Heart right ventricle (tissue), 16 donors: ENCODE results near the gene TBC1D2. TPM values are rescaled to one million over a fixed set of nuclear protein-coding genes. Genes with fewer than 3 reads are reported as not detected.

ENCODE experiments used
- ATAC-seq, 8 donors: fragments of 200-7000 bp; cut with Tn5 transposase; one replicate each; pipeline ENCODE4 v1.9.1; 2020; ENCODE audit warnings: mild to moderate bottlenecking in 8 of 8, moderate library complexity in 8 of 8, moderate number of reproducible peaks in 1 of 8
- DNase-seq, 2 donors: peaks; one replicate each; pipeline ENCODE4 v3.0.0-alpha.2; 2020
- H3K27ac ChIP-seq, 10 donors: fragments of 200-600 bp; sonication (generic) in 2 of 10; one replicate each; pipeline versions ENCODE4 v1.5.0 to v1.8.0; 2020 to 2022; ENCODE audit warnings: mild to moderate bottlenecking in 3 of 10
- H3K27me3 ChIP-seq, 7 donors: fragments of 200-600 bp; one replicate each; pipeline ENCODE4 v1.8.0; 2021 to 2022; ENCODE audit warnings: mild to moderate bottlenecking in 2 of 7
- H3K36me3 ChIP-seq, 9 donors: fragments of 200-600 bp; sonication (generic) in 1 of 9; one replicate each; pipeline versions ENCODE4 v1.5.0 to v1.8.0; 2020 to 2022; ENCODE audit warnings: mild to moderate bottlenecking in 2 of 9
- H3K4me1 ChIP-seq, 9 donors: fragments of 200-600 bp; sonication (generic) in 1 of 9; one replicate each; pipeline versions ENCODE4 v1.5.0 to v1.8.0; 2020 to 2022; ENCODE audit warnings: mild to moderate bottlenecking in 4 of 9
- H3K4me3 ChIP-seq, 10 donors: fragments of 200-600 bp; sonication (generic) in 2 of 10; one replicate each; pipeline versions ENCODE4 v1.5.0 to v1.8.0; 2020 to 2022; ENCODE audit warnings: mild to moderate bottlenecking in 7 of 10, moderate library complexity in 2 of 10
- H3K9me3 ChIP-seq, 11 donors: fragments of 200-600 bp in 10 of 11; sonication (generic) in 2 of 11; one replicate each; pipeline versions ENCODE4 v1.5.0 to v1.8.0; 2013 to 2022; ENCODE audit warnings: mild to moderate bottlenecking in 2 of 11, control low read depth in 1 of 11, moderate library complexity in 1 of 11
- WGBS, 2 donors: extraction: QIAGEN DNeasy Blood & Tissue Kit; methylation state at CpG; one replicate each; pipeline ENCODE4 v1.1.7; 2013; ENCODE audit warnings: inconsistent platforms in 1 of 2; 5-methylcytosine and 5-hydroxymethylcytosine counted together
- intact Hi-C, 10 donors: fragments of 100-400 bp; cut with DNase I; formaldehyde crosslinking; loops; one replicate each; pipeline versions ENCODE4 v1.11.1 to v1.14.2; 2022
- polyA plus RNA-seq, 2 donors: library from polyadenylated mRNA; stranded (reverse); fragments of 200-250 nt; gene quantifications; one replicate each; pipeline ENCODE4 v1.2.3, GENCODE V29; 2013
- total RNA-seq, 10 donors: library from RNA; stranded (reverse); fragmentation: NEBNext Ultra II Directional in 3 of 10; extraction: Animal tissue kit (Norgen Biotek cat#: 25700) in 3 of 10; gene quantifications; one replicate each; pipeline versions ENCODE4 v1.2.1 to v1.2.4, GENCODE V29; 2021 to 2023
- TF ChIP-seq, protein P1 (sequence below), 9 donors: fragments of 200-600 bp; sonication (generic) in 2 of 9; IDR thresholded peaks; one replicate each; pipeline versions ENCODE4 v1.5.0 to v1.8.0; 2021 to 2022; ENCODE audit warnings: antibody characterized with exemption in 9 of 9, mild to moderate bottlenecking in 5 of 9, moderate library complexity in 1 of 9
- donor health status: Arrhythmogenic right ventricular cardiomyopathy.
- donor health status: ischemic (EF 13 %, LVEDD 7.1; RV severe dilation, severe dysfunction).
- donor health status: healthy with polysubstance abuse.
- donor health status: DM: no; HTN: yes; CAD: no.
- donor health status: DM: no; HTN: no; CAD: no.
- donor health status: ischemic (EF 25% LVEDD 6.9; RV normal size, moderate dysfunction).
- donor health status: ischemic (EF 25% LVEDD 5.7; RV mildly dilated, moderate dysfunction).
- donor health status: healthy.
- donor health status: DM: yes; HTN: yes; CAD: no.
- donor health status: Ischemic cardiomyopathy.
- donor health status: ischemic (EF 35%, LVEDD 5.7; RV mildly dilated, moderate dysfunction).
- donor health status: nonischemic (EF 11% LVEDD 7.7; RV severe dilation, severe dysfunction).
- donor health status: DM: yes; HTN: yes; CAD: no.
- donor health status: PGD.
- donor health status: ischemic (EF 29% LVEDD 5.4; RV normal size, mild dysfunction).
- donor health status: nonischemic (EF 23%, LVEDD 6.1; RV moderate dilation, normal function).

TBC1D2 gene
- total and polyA plus RNA-seq, 12 donors: 0.49 to 4.3 (median 1.9) TPM

DNA sequence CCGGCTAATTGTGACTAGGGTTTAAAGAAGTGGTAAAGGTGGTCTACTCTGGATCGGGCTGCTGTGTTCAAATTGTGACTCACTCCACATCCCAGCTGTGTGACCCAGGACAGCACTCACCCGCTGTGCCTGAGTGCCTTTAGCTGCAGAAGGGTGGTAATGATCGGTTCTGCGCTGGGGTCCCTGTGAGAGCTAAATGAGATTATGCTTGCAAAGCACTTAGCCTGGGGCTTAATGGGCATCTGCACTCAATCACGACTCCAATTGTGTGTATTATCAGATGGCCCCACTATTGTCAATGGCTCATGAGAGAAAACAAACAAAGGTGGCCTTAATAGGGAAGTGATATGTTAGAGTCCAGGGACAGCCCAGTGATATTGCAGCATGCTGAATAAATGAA is 25.1 kb upstream of the TBC1D2 start:
- no peaks in the 10 kb centered on the region for H3K36me3 ChIP-seq
- no peaks in the 10 kb centered on the region for H3K9me3 ChIP-seq
- TF ChIP-seq, protein P1, sequence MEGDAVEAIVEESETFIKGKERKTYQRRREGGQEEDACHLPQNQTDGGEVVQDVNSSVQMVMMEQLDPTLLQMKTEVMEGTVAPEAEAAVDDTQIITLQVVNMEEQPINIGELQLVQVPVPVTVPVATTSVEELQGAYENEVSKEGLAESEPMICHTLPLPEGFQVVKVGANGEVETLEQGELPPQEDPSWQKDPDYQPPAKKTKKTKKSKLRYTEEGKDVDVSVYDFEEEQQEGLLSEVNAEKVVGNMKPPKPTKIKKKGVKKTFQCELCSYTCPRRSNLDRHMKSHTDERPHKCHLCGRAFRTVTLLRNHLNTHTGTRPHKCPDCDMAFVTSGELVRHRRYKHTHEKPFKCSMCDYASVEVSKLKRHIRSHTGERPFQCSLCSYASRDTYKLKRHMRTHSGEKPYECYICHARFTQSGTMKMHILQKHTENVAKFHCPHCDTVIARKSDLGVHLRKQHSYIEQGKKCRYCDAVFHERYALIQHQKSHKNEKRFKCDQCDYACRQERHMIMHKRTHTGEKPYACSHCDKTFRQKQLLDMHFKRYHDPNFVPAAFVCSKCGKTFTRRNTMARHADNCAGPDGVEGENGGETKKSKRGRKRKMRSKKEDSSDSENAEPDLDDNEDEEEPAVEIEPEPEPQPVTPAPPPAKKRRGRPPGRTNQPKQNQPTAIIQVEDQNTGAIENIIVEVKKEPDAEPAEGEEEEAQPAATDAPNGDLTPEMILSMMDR (IDR thresholded peaks at IDR 0.05): no peak
- H3K4me3 ChIP-seq: no peak overlapping the region
- no peak for ATAC-seq
- H3K4me1 ChIP-seq: no peaks in the 10 kb centered on the region
- WGBS, 2 donors: 36 to 44% methylated on average over 6 of the region's 6 CpGs
- H3K27ac ChIP-seq: no peak overlapping the region
- DNase-seq: no peak
- intact Hi-C loops: no loop called here
- peaks cover 0 to 73% (median 31%) of the 10 kb centered on the region in 7 donors for H3K27me3 ChIP-seq

DNA sequence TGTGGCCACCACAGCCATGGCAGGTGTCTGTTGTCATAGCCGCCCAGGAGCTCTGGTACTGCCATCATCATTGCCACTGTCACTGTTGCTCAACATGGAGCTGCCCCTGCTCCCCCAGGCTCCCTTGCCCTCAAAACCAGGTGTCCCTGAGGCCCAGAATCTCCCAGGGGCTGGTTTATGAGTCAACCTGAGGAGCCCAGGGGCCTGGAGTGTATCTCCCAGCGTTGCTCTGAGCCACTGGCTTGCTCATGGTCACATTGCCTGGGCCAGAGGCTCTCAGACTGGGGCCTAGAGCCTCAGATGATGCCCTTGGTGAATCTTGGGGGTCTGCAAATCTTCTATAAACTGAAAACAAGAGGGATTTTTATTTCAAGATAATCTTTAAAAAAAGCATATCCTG is 24.7 kb upstream of the TBC1D2 start:
- peaks cover 0 to 70% (median 31%) of the 10 kb centered on the region in 7 donors for H3K27me3 ChIP-seq

DNA sequence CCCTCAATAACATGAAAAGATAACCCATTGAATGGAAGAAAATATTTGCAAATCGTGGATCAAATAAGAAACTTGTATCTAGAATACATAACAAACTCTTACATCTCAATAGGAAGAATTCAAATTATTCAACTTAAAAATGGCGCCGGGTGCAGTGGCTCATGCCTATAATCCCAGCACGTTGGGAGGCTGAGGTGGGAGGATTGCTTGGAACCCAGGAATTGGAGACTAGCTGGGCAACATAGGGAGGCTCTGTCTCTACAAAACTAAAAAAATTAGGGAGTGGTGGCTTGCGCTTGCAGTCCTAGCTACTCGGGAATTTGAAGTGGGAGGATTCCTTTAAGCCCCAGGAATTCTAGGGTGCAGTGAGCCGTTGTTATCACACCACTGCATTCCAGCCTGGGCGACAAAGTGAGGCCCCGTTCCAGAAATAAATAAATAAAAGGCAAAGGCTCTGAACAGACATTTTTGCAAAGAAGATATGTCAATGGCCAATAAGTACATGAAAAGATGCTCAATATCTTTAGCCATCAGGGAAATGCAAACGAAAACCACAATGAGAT is 21.5 kb upstream of the TBC1D2 start:
- Histone ChIP-seq H3K9me3 (no peaks in the 10 kb centered on the region), H3K4me1 (no peaks in the 10 kb centered on the region), H3K27me3 (peaks cover 0 to 68% (median 31%) of the 10 kb centered on the region in 7 donors), H3K36me3 (no peaks in the 10 kb centered on the region), H3K27ac (no peak overlapping the region), H3K4me3 (no peak overlapping the region)
- TF ChIP-seq, protein P1 (IDR thresholded peaks at IDR 0.05): no peak
- 50 to 56% methylated on average over 10 of the region's 10 CpGs for WGBS, 2 donors
- intact Hi-C loops: no loop called here
- DNase-seq (no peak), ATAC-seq (no peak)

More for the DNA sequence above, 24.7 kb upstream of the TBC1D2 start:
- ATAC-seq (no peak), DNase-seq (no peak)
- H3K4me3 ChIP-seq: no peak overlapping the region
- intact Hi-C loops: no loop called here
- no peaks in the 10 kb centered on the region for H3K36me3 ChIP-seq
- WGBS, 2 donors: 70 to 76% methylated on average over 2 of the region's 2 CpGs
- no peak overlapping the region for H3K27ac ChIP-seq
- no peaks in the 10 kb centered on the region for H3K9me3 ChIP-seq
- H3K4me1 ChIP-seq: no peaks in the 10 kb centered on the region
- TF ChIP-seq, protein P1 (IDR thresholded peaks at IDR 0.05): no peak

DNA sequence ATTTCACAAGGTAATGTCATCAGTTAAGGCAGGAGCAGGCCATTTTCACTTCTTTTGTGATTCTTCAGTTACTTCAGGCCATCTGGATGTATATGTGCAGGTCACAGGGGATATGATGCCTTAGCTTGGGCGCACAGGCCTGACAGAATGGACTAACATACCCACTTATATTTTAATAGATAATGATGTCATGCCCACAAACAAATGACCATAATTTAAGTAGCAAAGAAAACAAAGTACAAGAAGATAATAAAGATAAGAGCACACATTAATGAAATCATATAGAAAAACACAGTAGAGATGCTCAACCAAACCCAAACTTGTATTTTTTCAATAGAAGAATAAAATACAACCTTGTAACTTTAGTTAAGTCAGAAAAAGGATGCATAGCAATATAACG is 19.7 kb upstream of the TBC1D2 start:
- H3K27ac ChIP-seq: no peak overlapping the region

More for the DNA sequence above, 19.7 kb upstream of the TBC1D2 start:
- Histone ChIP-seq H3K9me3 (no peaks in the 10 kb centered on the region), H3K36me3 (no peaks in the 10 kb centered on the region), H3K27me3 (peaks cover 0 to 52% (median 31%) of the 10 kb centered on the region in 7 donors), H3K4me3 (no peak overlapping the region), H3K4me1 (no peaks in the 10 kb centered on the region)
- 90 to 93% methylated on average over 2 of the region's 2 CpGs for WGBS, 2 donors
- TF ChIP-seq, protein P1 (IDR thresholded peaks at IDR 0.05): no peak
- ATAC-seq: no peak
- intact Hi-C loops: no loop called here
- DNase-seq: no peak
